Fibroblast of lung (primary cell): Measurements from ENCODE around the gene HINT3.

Experiments used
- EZH2 ChIP-seq: IDR thresholded peaks from 2 replicates; pipeline ENCODE4 v1.5.1; 2012; ENCODE audit warnings: low read length, control low read depth, mild to moderate bottlenecking; ENCODE audit errors: missing control alignments
- TF ChIP-seq, protein P1 (sequence below), 2 donors: IDR thresholded peaks in 1 of 2; conservative IDR thresholded peaks in 1 of 2; 1 replicate in 1 of 2; 2 replicates in 1 of 2; pipeline ENCODE4 v1.5.1; 2011 to 2012; ENCODE audit warnings: low read length in 2 of 2, control low read depth in 1 of 2, inconsistent platforms in 1 of 2, low read depth in 1 of 2, mild to moderate bottlenecking in 1 of 2

DNA sequence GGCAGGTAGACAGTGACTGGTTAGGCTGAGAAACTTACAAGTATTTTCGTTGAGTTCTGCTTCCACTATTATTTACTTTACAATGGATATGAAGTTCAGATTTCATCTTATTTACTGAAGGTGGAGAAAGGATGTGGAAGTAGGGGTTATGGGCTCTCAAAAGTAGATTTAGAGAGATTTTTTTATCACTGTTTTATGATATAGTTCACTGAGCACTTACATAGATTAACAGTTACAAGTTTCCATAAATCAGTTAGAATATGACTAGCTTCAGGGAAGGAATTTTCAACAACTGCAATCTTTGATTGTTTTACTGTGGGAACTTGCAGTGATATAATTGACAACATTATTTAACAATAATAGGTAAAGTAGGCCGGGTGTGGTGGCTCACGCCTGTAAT, 22.5 kb downstream of the HINT3 start:
- TF ChIP-seq, protein P1, sequence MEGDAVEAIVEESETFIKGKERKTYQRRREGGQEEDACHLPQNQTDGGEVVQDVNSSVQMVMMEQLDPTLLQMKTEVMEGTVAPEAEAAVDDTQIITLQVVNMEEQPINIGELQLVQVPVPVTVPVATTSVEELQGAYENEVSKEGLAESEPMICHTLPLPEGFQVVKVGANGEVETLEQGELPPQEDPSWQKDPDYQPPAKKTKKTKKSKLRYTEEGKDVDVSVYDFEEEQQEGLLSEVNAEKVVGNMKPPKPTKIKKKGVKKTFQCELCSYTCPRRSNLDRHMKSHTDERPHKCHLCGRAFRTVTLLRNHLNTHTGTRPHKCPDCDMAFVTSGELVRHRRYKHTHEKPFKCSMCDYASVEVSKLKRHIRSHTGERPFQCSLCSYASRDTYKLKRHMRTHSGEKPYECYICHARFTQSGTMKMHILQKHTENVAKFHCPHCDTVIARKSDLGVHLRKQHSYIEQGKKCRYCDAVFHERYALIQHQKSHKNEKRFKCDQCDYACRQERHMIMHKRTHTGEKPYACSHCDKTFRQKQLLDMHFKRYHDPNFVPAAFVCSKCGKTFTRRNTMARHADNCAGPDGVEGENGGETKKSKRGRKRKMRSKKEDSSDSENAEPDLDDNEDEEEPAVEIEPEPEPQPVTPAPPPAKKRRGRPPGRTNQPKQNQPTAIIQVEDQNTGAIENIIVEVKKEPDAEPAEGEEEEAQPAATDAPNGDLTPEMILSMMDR (conservative IDR thresholded peaks at IDR 0.05 in 1 of 2, IDR thresholded peaks at IDR 0.05 in 1 of 2; ENCODE audit: low read depth in 1 of 2, low read length in 2 of 2), result no peak
- no peak for TF ChIP-seq EZH2
